A549 (cell line): ENCODE data around the gene CLEC2D. TPM values are rescaled to one million over a fixed set of nuclear protein-coding genes. Genes with fewer than 3 reads are reported as not detected.

ENCODE experiments used
- ATAC-seq, 2 experiments: fragments of 200-7000 bp in 1 of 2; fragments of >200 bp in 1 of 2; cut with Nextera tagmentation in 1 of 2; cut with Tn5 transposase in 1 of 2; 3 replicates each; pipeline versions ENCODE4 v1.8.0 to v1.9.1; 2018 to 2020; ENCODE audit warnings: mild to moderate bottlenecking in 1 of 2, moderate library complexity in 1 of 2
- CTCF ChIA-PET: fragments of 300-600 bp; sonication (Branson Sonifier 250); formaldehyde crosslinking; extraction: SDS; loops from one replicate; lab custom pipeline; 2021; ENCODE audit warnings: antibody characterized with exemption, inconsistent platforms; lab: Yijun Ruan, JAX
- POLR2A ChIA-PET: fragments of 350-600 bp; formaldehyde crosslinking; extraction: SDS; loops from one replicate; lab custom pipeline; 2021; ENCODE audit warnings: antibody characterized with exemption, inconsistent platforms; lab: Yijun Ruan, JAX
- DNase-seq, 2 experiments: peaks; one replicate each; pipeline versions ENCODE4 v3.0.0 to v3.0.0-alpha.2; 2011 to 2016; ENCODE audit warnings: low read depth in 1 of 2, low spot score in 1 of 2
- FAIRE-seq: peaks from 2 replicates; lab custom pipeline; 2011; peaks lifted over from hg19 to GRCh38; lab: Jason Lieb, UNC
- H3K27ac ChIP-seq, 2 experiments: fragments of >200 bp; sonication (Bioruptor Twin); formaldehyde crosslinking; 3 replicates each; pipeline ENCODE4 v1.5.1; 2016 to 2017
- H3K4me1 ChIP-seq: fragments of >200 bp; sonication (Bioruptor Twin); formaldehyde crosslinking; 3 replicates; pipeline ENCODE4 v1.6.1; 2016
- H3K4me2 ChIP-seq: fragments of >200 bp; sonication (Bioruptor Twin); formaldehyde crosslinking; 3 replicates; pipeline ENCODE4 v1.6.1; 2016
- H3K4me3 ChIP-seq: fragments of >200 bp; sonication (Bioruptor Twin); formaldehyde crosslinking; 3 replicates; pipeline ENCODE4 v1.5.1; 2016
- H3K9me3 ChIP-seq: fragments of >200 bp; sonication (Bioruptor Twin); formaldehyde crosslinking; 3 replicates; pipeline ENCODE4 v1.6.1; 2016
- BCL3 ChIP-seq: fragments of >200 bp; sonication (Bioruptor Twin); formaldehyde crosslinking; IDR thresholded peaks from 3 replicates; pipeline ENCODE4 v1.6.1; 2016
- CBX2 ChIP-seq: fragments of 200-600 bp; sonication (generic); IDR thresholded peaks from 2 replicates; pipeline ENCODE4 v1.6.1; 2016; ENCODE audit warnings: low read depth, mild to moderate bottlenecking, borderline replicate concordance
- CEBPB ChIP-seq, 2 experiments: fragments of >200 bp in 1 of 2; sonication (Bioruptor Twin) in 1 of 2; formaldehyde crosslinking in 1 of 2; IDR thresholded peaks; 2 replicates each; pipeline ENCODE4 v1.6.1; 2012 to 2016
- CHD4 ChIP-seq: fragments of 200-600 bp; sonication (generic); IDR thresholded peaks from 2 replicates; pipeline ENCODE4 v1.6.1; 2016; ENCODE audit warnings: antibody characterized with exemption, mild to moderate bottlenecking, borderline replicate concordance
- EHF ChIP-seq: fragments of 250-450 bp; sonication (Bioruptor Pico); IDR thresholded peaks from 2 replicates; pipeline ENCODE4 v1.5.0; 2020; ENCODE audit warnings: mild to moderate bottlenecking
- EHMT2 ChIP-seq: fragments of 200-600 bp; sonication (generic); IDR thresholded peaks from 2 replicates; pipeline ENCODE4 v1.6.1; 2016; ENCODE audit warnings: antibody characterized with exemption, low read depth, mild to moderate bottlenecking, moderate library complexity
- HES2 ChIP-seq: fragments of >200 bp; sonication (Bioruptor Twin); formaldehyde crosslinking; IDR thresholded peaks from 2 replicates; pipeline ENCODE4 v1.6.1; 2016
- HEYL ChIP-seq: fragments of 250-450 bp; sonication (Bioruptor Pico); IDR thresholded peaks from 2 replicates; pipeline ENCODE4 v1.8.0; 2021; ENCODE audit warnings: mild to moderate bottlenecking, moderate library complexity
- KDM1A ChIP-seq: fragments of 200-600 bp; sonication (generic); IDR thresholded peaks from 2 replicates; pipeline ENCODE4 v1.6.1; 2016; ENCODE audit warnings: low read depth, mild to moderate bottlenecking
- MAFK ChIP-seq: fragments of 450-650 bp; IDR thresholded peaks from 2 replicates; pipeline ENCODE4 v1.6.1; 2014; ENCODE audit not compliant: partially characterized antibody
- MAX ChIP-seq: IDR thresholded peaks from 2 replicates; pipeline ENCODE4 v1.6.1; 2012
- MAZ ChIP-seq: fragments of 150-350 bp; IDR thresholded peaks from 2 replicates; pipeline ENCODE4 v1.6.1; 2014; ENCODE audit warnings: antibody characterized with exemption, low read depth, low read length, borderline replicate concordance
- MYC ChIP-seq: IDR thresholded peaks from 2 replicates; pipeline ENCODE4 v1.6.1; 2012; ENCODE audit warnings: mild to moderate bottlenecking, inconsistent platforms, low read length, improper control_type of control experiment, borderline replicate concordance
- POLR2A ChIP-seq: IDR thresholded peaks from 2 replicates; pipeline ENCODE4 v1.6.1; 2012; ENCODE audit warnings: mild to moderate bottlenecking, low read length
- POLR2AphosphoS2 ChIP-seq: conservative IDR thresholded peaks from 2 replicates; pipeline ENCODE4 v1.6.1; 2012; ENCODE audit warnings: low read length, improper control_type of control experiment, inconsistent platforms
- RAD21 ChIP-seq, 2 experiments: fragments of >200 bp in 1 of 2; sonication (Bioruptor Twin) in 1 of 2; formaldehyde crosslinking in 1 of 2; IDR thresholded peaks in 1 of 2; conservative IDR thresholded peaks in 1 of 2; 2 replicates in 1 of 2; 3 replicates in 1 of 2; pipeline ENCODE4 v1.6.1; 2012 to 2018; ENCODE audit warnings: inconsistent platforms in 1 of 2
- RCOR1 ChIP-seq: fragments of 150-350 bp; IDR thresholded peaks from 2 replicates; pipeline ENCODE4 v1.6.1; 2014; ENCODE audit warnings: antibody characterized with exemption, low read length, low read depth
- REST ChIP-seq: fragments of 200-600 bp; sonication (generic); IDR thresholded peaks from 2 replicates; pipeline ENCODE4 v1.6.1; 2016; ENCODE audit warnings: antibody characterized with exemption, mild to moderate bottlenecking, moderate library complexity
- SMC3 ChIP-seq: fragments of >200 bp; sonication (Bioruptor Twin); formaldehyde crosslinking; IDR thresholded peaks from 3 replicates; pipeline ENCODE4 v1.6.1; 2018; ENCODE audit warnings: inconsistent platforms
- SREBF2 ChIP-seq: fragments of 450-650 bp; IDR thresholded peaks from 2 replicates; pipeline ENCODE4 v1.6.1; 2014; ENCODE audit warnings: mild to moderate bottlenecking, moderate library complexity
- USF2 ChIP-seq: fragments of 450-650 bp; IDR thresholded peaks from 2 replicates; pipeline ENCODE4 v1.6.1; 2014; ENCODE audit warnings: antibody characterized with exemption
- ZC3H11A ChIP-seq: fragments of 450-650 bp; IDR thresholded peaks from 2 replicates; pipeline ENCODE4 v1.6.1; 2014; ENCODE audit warnings: antibody characterized with exemption, mild to moderate bottlenecking
- ZSCAN20 ChIP-seq: fragments of 250-450 bp; sonication (Bioruptor Pico); IDR thresholded peaks from 2 replicates; pipeline ENCODE4 v1.8.0; 2022; ENCODE audit warnings: mild to moderate bottlenecking, moderate library complexity
- WGBS: methylation state at CpG from one replicate; pipeline ENCODE4 v1.1.6; 2017; ENCODE audit errors: missing lambda C conversion rate; 5-methylcytosine and 5-hydroxymethylcytosine counted together
- polyA plus RNA-seq, 4 experiments: library from polyadenylated mRNA; depleted of rRNA in 3 of 4; stranded (reverse); fragments of >200 nt; fragmentation: RNase III in 1 of 4; extraction: RNeasy Plus Mini Kit Qiagen cat#74134 plus additional on column Dnase treatment in 1 of 4; gene quantifications; 2 replicates in 3 of 4; 3 replicates in 1 of 4; pipeline ENCODE4 v1.2.3, GENCODE V29; 2011 to 2017

The CLEC2D gene
- polyA plus RNA-seq, 2 of the 4 experiments (the other 2 are of a cell fraction) = 1.1 to 4.0 TPM

- ATAC-seq (no peak), FAIRE-seq (no peak), DNase-seq (no peak)
- ChIA-PET POLR2A (no interaction called here), CTCF (no interaction called here)
- Histone ChIP-seq H3K4me2 (peak overlapping the region; percentile 98), H3K4me1 (peaks cover 13% of the 10 kb centered on the region; the same call in 2 of the 3 replicates), H3K9me3 (no peaks in the 10 kb centered on the region), H3K4me3 (no peak overlapping the region), H3K27ac (no peak overlapping the region)
- TF ChIP-seq SREBF2 (no peak), MYC (no peak), KDM1A (no peak), ZSCAN20 (no peak), POLR2AphosphoS2 (no peak), CEBPB (IDR thresholded peaks at IDR 0.05) (no peak), BCL3 (no peak), CHD4 (no peak), HEYL (CRISPR knock-in tag) (no peak), CBX2 (no peak), EHF (no peak), MAZ (no peak), MAX (no peak)
- 74% methylated on average over 5 of the region's 5 CpGs for WGBS
Measured at GRCh38 chr12:9649532-9649940, 20.0 kb upstream of the CLEC2D start.

GRCh38 chr12:9650151-9650576 is 19.3 kb upstream of the CLEC2D start:
- no peak overlapping the region; the same call in 2 of the 3 replicates for H3K4me2 ChIP-seq
- ATAC-seq (no peak), DNase-seq (no peak), FAIRE-seq (no peak)
- 74% methylated on average over 4 of the region's 4 CpGs for WGBS
- no peak for TF ChIP-seq RCOR1
- TF ChIP-seq BCL3 = no peak
- TF ChIP-seq MAFK = no peak
- no peak for TF ChIP-seq ZC3H11A
- TF ChIP-seq HEYL (CRISPR knock-in tag) = no peak
- TF ChIP-seq SMC3 = no peak
- TF ChIP-seq USF2 = no peak
- TF ChIP-seq RAD21 (conservative IDR thresholded peaks at IDR 0.05 in 1 of 2, IDR thresholded peaks at IDR 0.05 in 1 of 2) = no peak
- no peak for TF ChIP-seq HES2
- no peak for TF ChIP-seq POLR2A
- no peak for TF ChIP-seq EHMT2
- TF ChIP-seq REST = no peak
- no peak overlapping the region for H3K27ac ChIP-seq
- ChIA-PET CTCF (no interaction called here), POLR2A (no interaction called here)
- H3K4me1 ChIP-seq = peaks cover 13% of the 10 kb centered on the region; the same call in 2 of the 3 replicates
- no peak overlapping the region for H3K4me3 ChIP-seq
- no peaks in the 10 kb centered on the region for H3K9me3 ChIP-seq
